RWPE2 (cell line): ENCODE results near the gene HOXA13.
A peak's percentile ranks its signal among the peaks of the same experiment; 100 is the strongest.

Experiments
- ATAC-seq: fragments of 200-7000 bp; cut with Tn5 transposase; 3 replicates; pipeline ENCODE4 v1.9.1; 2021; ENCODE audit warnings: low read depth
- DNase-seq: peaks from one replicate; pipeline ENCODE4 v3.0.0-alpha.2; 2020; ENCODE audit warnings: low spot score
- H3K27ac ChIP-seq: fragments of 450-650 bp; 2 replicates; pipeline ENCODE4 v1.5.1; 2017; ENCODE audit warnings: mild to moderate bottlenecking; ENCODE audit not compliant: poor library complexity, severe bottlenecking
- H3K27me3 ChIP-seq: fragments of 250-450 bp; sonication (Bioruptor Pico); 2 replicates; pipeline ENCODE4 v1.5.1; 2021; ENCODE audit warnings: mild to moderate bottlenecking, moderate library complexity; ENCODE audit not compliant: insufficient read depth, poor library complexity, severe bottlenecking
- H3K36me3 ChIP-seq: fragments of 250-450 bp; sonication (Bioruptor Pico); 2 replicates; pipeline ENCODE4 v1.5.1; 2020; ENCODE audit warnings: low read depth, mild to moderate bottlenecking, moderate library complexity
- H3K4me1 ChIP-seq: fragments of 250-450 bp; sonication (Bioruptor Pico); 2 replicates; pipeline ENCODE4 v1.5.1; 2021; ENCODE audit warnings: mild to moderate bottlenecking, moderate library complexity; ENCODE audit not compliant: insufficient read depth, poor library complexity, severe bottlenecking
- H3K4me3 ChIP-seq: fragments of 250-450 bp; sonication (Bioruptor Pico); 2 replicates; pipeline ENCODE4 v1.5.1; 2021; ENCODE audit warnings: mild to moderate bottlenecking, moderate library complexity; ENCODE audit not compliant: severe bottlenecking
- H3K9me3 ChIP-seq: fragments of 250-450 bp; sonication (Bioruptor Pico); 2 replicates; pipeline ENCODE4 v1.5.1; 2021; ENCODE audit warnings: mild to moderate bottlenecking, moderate library complexity; ENCODE audit not compliant: severe bottlenecking
- CTCF ChIP-seq: fragments of 450-650 bp; IDR thresholded peaks from one replicate; pipeline ENCODE4 v1.5.1; 2017; ENCODE audit warnings: mild to moderate bottlenecking, moderate library complexity; ENCODE audit not compliant: poor library complexity, severe bottlenecking

The HOXA13 gene

GRCh38 chr7:27171637-27172314, 28.1 kb downstream of the HOXA13 start:
- Histone ChIP-seq H3K27me3 (no peaks in the 10 kb centered on the region), H3K4me1 (peaks cover 20% of the 10 kb centered on the region), H3K9me3 (no peaks in the 10 kb centered on the region), H3K36me3 (peaks cover 6% of the 10 kb centered on the region; the same call in 1 of the 2 replicates), H3K27ac (peak overlapping the region; percentile 93), H3K4me3 (peak overlapping the region; percentile 54)
- DNase-seq (peak; percentile 63), ATAC-seq (0 out of 3 replicates have a peak, but pooled peaks have one; percentile 9)
- peak; percentile 7 for TF ChIP-seq CTCF

GRCh38 chr7:27171325-27171636, 28.6 kb downstream of the HOXA13 start:
- peaks cover 6% of the 10 kb centered on the region; the same call in 1 of the 2 replicates for H3K36me3 ChIP-seq
- H3K4me3 ChIP-seq = peak overlapping the region; percentile 54
- TF ChIP-seq CTCF = no peak
- DNase-seq = peak; percentile 72
- peak overlapping the region; percentile 93 for H3K27ac ChIP-seq
- peaks cover 15% of the 10 kb centered on the region for H3K4me1 ChIP-seq
- ATAC-seq = no peak
- no peaks in the 10 kb centered on the region for H3K9me3 ChIP-seq
- no peaks in the 10 kb centered on the region for H3K27me3 ChIP-seq

- TF ChIP-seq CTCF = no peak
- H3K27me3 ChIP-seq = no peaks in the 10 kb centered on the region
- peaks cover 6% of the 10 kb centered on the region; the same call in 1 of the 2 replicates for H3K36me3 ChIP-seq
- H3K4me1 ChIP-seq = peaks cover 13% of the 10 kb centered on the region
- H3K9me3 ChIP-seq = no peaks in the 10 kb centered on the region
- H3K27ac ChIP-seq = peak overlapping the region; percentile 93
- DNase-seq (no peak), ATAC-seq (no peak)
- H3K4me3 ChIP-seq = peak overlapping the region; percentile 54
Observed at GRCh38 chr7:27170426-27171324, 29.2 kb downstream of the HOXA13 start.

GRCh38 chr7:27169658-27170425, 30.0 kb downstream of the HOXA13 start:
- ATAC-seq = peak; percentile 3
- Histone ChIP-seq H3K9me3 (no peaks in the 10 kb centered on the region), H3K4me3 (peak overlapping the region; percentile 54), H3K4me1 (peaks cover 7% of the 10 kb centered on the region), H3K36me3 (peaks cover 6% of the 10 kb centered on the region; the same call in 1 of the 2 replicates), H3K27ac (peak overlapping the region; percentile 93), H3K27me3 (no peaks in the 10 kb centered on the region)
- peak; percentile 73 for DNase-seq
- TF ChIP-seq CTCF = no peak
